Parathyroid adenoma (tissue), 2 donors: ENCODE measurements around the gene TBX2.

Experiments used
- H2AFZ ChIP-seq: fragments of 300-600 bp; sonication (generic); one replicate; pipeline ENCODE4 v1.7.0; 2017; ENCODE audit warnings: antibody characterized with exemption, mild to moderate bottlenecking
- H3K27ac ChIP-seq: fragments of 300-600 bp; sonication (generic); one replicate; pipeline ENCODE4 v1.7.0; 2017
- H3K27me3 ChIP-seq: fragments of 300-600 bp; sonication (generic); one replicate; pipeline ENCODE4 v1.7.0; 2017; ENCODE audit warnings: low read length; ENCODE audit not compliant: control insufficient read depth, insufficient read depth
- H3K36me3 ChIP-seq: fragments of 300-600 bp; sonication (generic); one replicate; pipeline ENCODE4 v1.7.0; 2017; ENCODE audit warnings: low read length; ENCODE audit not compliant: control insufficient read depth, insufficient read depth
- H3K4me1 ChIP-seq: fragments of 300-600 bp; sonication (generic); one replicate; pipeline ENCODE4 v1.7.0; 2017; ENCODE audit warnings: control low read depth
- H3K4me2 ChIP-seq: fragments of 300-600 bp; sonication (generic); one replicate; pipeline ENCODE4 v1.7.0; 2017; ENCODE audit warnings: low read length
- H3K4me3 ChIP-seq: fragments of 300-600 bp; sonication (generic); one replicate; pipeline ENCODE4 v1.7.0; 2017; ENCODE audit warnings: low read depth, low read length
- H3K79me2 ChIP-seq: fragments of 300-600 bp; sonication (generic); one replicate; pipeline ENCODE4 v1.7.0; 2017; ENCODE audit warnings: control low read depth
- H3K9ac ChIP-seq: fragments of 300-600 bp; sonication (generic); one replicate; pipeline ENCODE4 v1.7.0; 2017; ENCODE audit warnings: mild to moderate bottlenecking
- H3K9me3 ChIP-seq: fragments of 300-600 bp; sonication (generic); one replicate; pipeline ENCODE4 v1.7.0; 2017; ENCODE audit warnings: low read length; ENCODE audit not compliant: control insufficient read depth
- TF ChIP-seq, protein P1 (sequence below): fragments of 300-600 bp; sonication (generic); IDR thresholded peaks from one replicate; pipeline ENCODE4 v1.7.0; 2017; ENCODE audit warnings: antibody characterized with exemption, mild to moderate bottlenecking
- donor health status: primary hyperparathyroidism.

Gene TBX2

DNA sequence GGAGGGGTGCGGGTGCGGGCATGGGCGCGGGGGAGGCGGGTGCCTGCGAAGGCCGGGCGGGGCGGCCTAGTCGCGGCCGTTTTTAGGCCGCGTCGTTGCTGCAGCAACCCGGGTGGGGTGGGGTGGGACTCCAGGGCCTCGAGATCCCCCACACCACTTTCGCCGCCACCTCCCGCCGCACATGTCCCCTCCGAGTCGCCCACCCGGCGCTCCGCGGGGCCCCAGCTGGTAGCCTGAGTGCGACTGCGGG, 11.3 kb downstream of the TBX2 start:
- H3K79me2 ChIP-seq, result no peaks in the 10 kb centered on the region
- H3K4me1 ChIP-seq, result peaks cover 4% of the 10 kb centered on the region
- H3K36me3 ChIP-seq, result no peaks in the 10 kb centered on the region
- TF ChIP-seq, protein P1, sequence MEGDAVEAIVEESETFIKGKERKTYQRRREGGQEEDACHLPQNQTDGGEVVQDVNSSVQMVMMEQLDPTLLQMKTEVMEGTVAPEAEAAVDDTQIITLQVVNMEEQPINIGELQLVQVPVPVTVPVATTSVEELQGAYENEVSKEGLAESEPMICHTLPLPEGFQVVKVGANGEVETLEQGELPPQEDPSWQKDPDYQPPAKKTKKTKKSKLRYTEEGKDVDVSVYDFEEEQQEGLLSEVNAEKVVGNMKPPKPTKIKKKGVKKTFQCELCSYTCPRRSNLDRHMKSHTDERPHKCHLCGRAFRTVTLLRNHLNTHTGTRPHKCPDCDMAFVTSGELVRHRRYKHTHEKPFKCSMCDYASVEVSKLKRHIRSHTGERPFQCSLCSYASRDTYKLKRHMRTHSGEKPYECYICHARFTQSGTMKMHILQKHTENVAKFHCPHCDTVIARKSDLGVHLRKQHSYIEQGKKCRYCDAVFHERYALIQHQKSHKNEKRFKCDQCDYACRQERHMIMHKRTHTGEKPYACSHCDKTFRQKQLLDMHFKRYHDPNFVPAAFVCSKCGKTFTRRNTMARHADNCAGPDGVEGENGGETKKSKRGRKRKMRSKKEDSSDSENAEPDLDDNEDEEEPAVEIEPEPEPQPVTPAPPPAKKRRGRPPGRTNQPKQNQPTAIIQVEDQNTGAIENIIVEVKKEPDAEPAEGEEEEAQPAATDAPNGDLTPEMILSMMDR, result no peak
- H3K4me2 ChIP-seq, result peak overlapping the region; percentile 79
- peaks cover 3% of the 10 kb centered on the region for H3K27me3 ChIP-seq
- H3K4me3 ChIP-seq, result no peak overlapping the region
- H3K9ac ChIP-seq, result no peak overlapping the region
- H3K9me3 ChIP-seq, result no peaks in the 10 kb centered on the region
- H2AFZ ChIP-seq, result peak overlapping the region; percentile 96
- peak overlapping the region; percentile 70 for H3K27ac ChIP-seq

DNA sequence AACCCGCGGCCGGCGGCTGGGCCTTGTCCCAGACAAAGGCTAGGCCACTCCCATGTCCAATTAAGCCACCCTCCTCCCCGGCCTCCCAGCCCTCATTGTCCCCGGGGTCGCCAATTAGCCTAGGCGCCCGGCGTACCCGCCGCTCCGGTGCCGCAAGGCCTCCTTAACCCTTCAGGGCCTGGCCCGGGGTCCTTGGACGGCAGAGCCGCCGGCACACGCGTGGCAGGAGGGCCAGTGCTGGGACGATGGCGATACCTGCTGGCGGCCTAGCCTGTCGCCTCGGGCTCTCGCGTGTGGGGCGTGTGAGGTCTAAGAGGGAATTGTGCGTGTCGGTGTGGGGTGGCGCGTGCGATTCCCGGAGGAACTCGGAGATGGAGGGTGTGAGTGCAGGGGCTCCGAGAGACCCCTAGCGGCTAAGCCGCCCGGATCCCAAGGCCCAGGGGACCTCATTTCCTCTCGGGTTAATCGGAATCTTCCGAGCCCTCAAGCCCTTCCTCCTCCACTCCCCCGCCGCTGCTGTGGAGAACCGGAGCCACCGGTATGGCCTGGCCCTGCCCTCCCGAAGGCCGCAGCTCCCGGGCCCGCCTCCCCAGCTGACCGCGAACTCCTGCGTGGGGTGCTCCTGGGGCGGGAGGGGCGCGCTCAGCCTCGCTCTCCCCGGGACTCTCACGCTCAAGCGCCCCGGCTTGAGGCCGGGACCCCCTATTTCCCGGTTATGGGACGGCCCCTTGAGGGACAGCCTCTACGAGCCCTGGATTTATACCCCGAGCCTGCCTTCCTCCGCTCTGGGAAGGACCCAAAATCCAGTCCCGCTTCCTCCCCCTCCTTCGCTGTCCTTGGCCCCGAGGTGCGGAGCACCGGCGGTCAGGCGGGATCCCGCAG, 11.9 kb downstream of the TBX2 start:
- Histone ChIP-seq H3K9ac (peak overlapping the region; percentile 12), H3K27ac (peak overlapping the region; percentile 70), H3K4me2 (peak overlapping the region; percentile 79), H3K9me3 (no peaks in the 10 kb centered on the region), H3K79me2 (no peaks in the 10 kb centered on the region), H2AFZ (peak overlapping the region; percentile 96), H3K4me1 (peaks cover 4% of the 10 kb centered on the region), H3K27me3 (peaks cover 3% of the 10 kb centered on the region), H3K4me3 (peak overlapping the region; percentile 60), H3K36me3 (no peaks in the 10 kb centered on the region)
- TF ChIP-seq, protein P1, result no peak

- no peaks in the 10 kb centered on the region for H3K36me3 ChIP-seq
- peak overlapping the region; percentile 12 for H3K9ac ChIP-seq
- no peaks in the 10 kb centered on the region for H3K9me3 ChIP-seq
- peak overlapping the region; percentile 60 for H3K4me3 ChIP-seq
- peaks cover 4% of the 10 kb centered on the region for H3K4me1 ChIP-seq
- H3K27me3 ChIP-seq, result peaks cover 3% of the 10 kb centered on the region
- H3K79me2 ChIP-seq, result no peaks in the 10 kb centered on the region
- H3K27ac ChIP-seq, result peak overlapping the region; percentile 70
- peak overlapping the region; percentile 79 for H3K4me2 ChIP-seq
- TF ChIP-seq, protein P1, result peak; percentile 97
- peak overlapping the region; percentile 96 for H2AFZ ChIP-seq
Observed at GRCh38 chr17:61412143-61412859, 12.7 kb downstream of the TBX2 start.

DNA sequence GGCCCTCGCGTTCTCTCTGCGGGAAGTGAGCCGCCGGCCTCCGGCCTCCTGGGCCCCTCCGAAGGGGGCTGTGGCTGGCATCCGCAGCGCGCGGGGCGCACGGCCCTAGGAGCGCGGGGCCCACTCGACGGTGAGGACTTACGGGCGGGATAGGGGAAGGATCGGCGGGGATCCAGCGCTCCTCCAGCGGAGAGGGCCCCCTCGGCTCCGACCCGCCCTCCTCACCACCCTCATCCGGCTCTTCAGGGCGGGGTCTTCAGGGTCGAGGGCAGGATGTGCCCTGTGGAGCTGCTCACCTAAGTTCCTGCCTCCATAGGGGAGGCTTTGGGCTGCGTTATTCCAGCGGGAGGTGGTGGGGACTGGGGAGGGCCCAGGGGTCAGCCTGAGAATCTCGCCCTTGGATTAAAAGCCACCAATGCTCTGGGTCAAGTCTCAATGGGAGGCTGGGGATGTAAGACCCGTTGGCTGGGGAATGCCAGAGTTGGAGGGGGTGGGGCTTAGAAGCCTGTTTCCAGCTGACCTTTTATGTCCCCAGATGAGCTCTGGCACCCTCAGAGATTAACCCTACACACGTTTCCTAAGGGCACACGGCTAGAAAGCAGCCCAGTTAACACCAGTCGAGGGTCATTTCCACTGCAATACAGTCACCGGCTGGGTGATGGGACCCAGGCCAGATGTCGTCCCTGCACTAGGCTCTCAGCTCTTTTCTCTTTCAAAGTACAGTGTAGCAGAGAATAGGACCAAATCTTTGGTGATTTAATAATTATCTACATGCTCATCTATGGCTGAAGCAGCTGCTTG, 13.4 kb downstream of the TBX2 start:
- Histone ChIP-seq H3K9ac (peak overlapping the region; percentile 10), H2AFZ (peak overlapping the region; percentile 96), H3K36me3 (no peaks in the 10 kb centered on the region), H3K4me3 (peak overlapping the region; percentile 60), H3K4me2 (peak overlapping the region; percentile 79), H3K79me2 (no peaks in the 10 kb centered on the region), H3K9me3 (no peaks in the 10 kb centered on the region), H3K4me1 (peaks cover 4% of the 10 kb centered on the region), H3K27ac (peak overlapping the region; percentile 70), H3K27me3 (peaks cover 3% of the 10 kb centered on the region)
- TF ChIP-seq, protein P1, result no peak
